IMR-90 (cell line): ENCODE measurements around the gene S100A1. TPM values are rescaled to one million over a fixed set of nuclear protein-coding genes. Genes with fewer than 3 reads are reported as not detected.

Experiments
- ATAC-seq: fragments of 200-7000 bp; cut with Tn5 transposase; 2 replicates; pipeline ENCODE4 v1.9.1; 2020; ENCODE audit warnings: low read depth, mild to moderate bottlenecking, moderate library complexity
- BruUV-seq: library from RNA; stranded (reverse); fragments of 400-500 nt; replicated peaks from 2 replicates; lab custom pipeline; 2021; lab: Mats Ljungman, UMichigan
- CTCF ChIA-PET: fragments of 300-600 bp; formaldehyde crosslinking; extraction: SDS; loops from one replicate; lab custom pipeline; 2021; ENCODE audit warnings: antibody characterized with exemption; lab: Yijun Ruan, JAX
- POLR2A ChIA-PET: fragments of 300-600 bp; sonication (Branson Sonifier 250); formaldehyde crosslinking; loops from one replicate; lab custom pipeline; 2022; ENCODE audit warnings: antibody characterized with exemption; ENCODE audit not compliant: unreplicated experiment; lab: Charles Lee
- DNase-seq: peaks from one replicate; pipeline ENCODE4 v3.0.0; 2013
- H2AFZ ChIP-seq: replicated peaks from 2 replicates; pipeline ENCODE3; 2013; ENCODE audit warnings: low read length, mild to moderate bottlenecking; ENCODE audit not compliant: poor library complexity
- H2AK5ac ChIP-seq: 2 replicates; pipeline ENCODE4 v1.6.1; 2013; ENCODE audit warnings: low read depth, low read length, inconsistent platforms
- H2AK9ac ChIP-seq: replicated peaks from 2 replicates; pipeline ENCODE3; 2013; ENCODE audit warnings: mild to moderate bottlenecking, low read depth, low read length, moderate library complexity; ENCODE audit not compliant: poor library complexity
- H2BK120ac ChIP-seq: 2 replicates; pipeline ENCODE4 v1.6.1; 2013; ENCODE audit warnings: low read depth, low read length, inconsistent platforms
- H2BK15ac ChIP-seq: 3 replicates; pipeline ENCODE4 v1.6.1; 2013; ENCODE audit warnings: low read depth, low read length, inconsistent platforms
- H2BK20ac ChIP-seq: 2 replicates; pipeline ENCODE4 v1.6.1; 2013; ENCODE audit warnings: low read depth, mild to moderate bottlenecking, inconsistent platforms, low read length, moderate library complexity
- H2BK5ac ChIP-seq: 2 replicates; pipeline ENCODE4 v1.6.1; 2013; ENCODE audit warnings: mild to moderate bottlenecking, low read depth, low read length, inconsistent platforms; ENCODE audit not compliant: poor library complexity, severe bottlenecking
- H3K14ac ChIP-seq: replicated peaks from 2 replicates; pipeline ENCODE4 v1.6.1; 2013; ENCODE audit warnings: low read depth, low read length, inconsistent platforms
- H3K18ac ChIP-seq: 2 replicates; pipeline ENCODE4 v1.6.1; 2013; ENCODE audit warnings: low read depth, low read length, control low read depth
- H3K23ac ChIP-seq: 2 replicates; pipeline ENCODE4 v1.6.1; 2013; ENCODE audit warnings: low read depth, low read length, inconsistent platforms
- H3K27ac ChIP-seq: 2 replicates; pipeline ENCODE4 v1.5.1; 2013; ENCODE audit warnings: mild to moderate bottlenecking, control low read depth, low read length; ENCODE audit not compliant: insufficient read depth
- H3K27me3 ChIP-seq: 2 replicates; pipeline ENCODE4 v1.6.1; 2013; ENCODE audit warnings: low read length; ENCODE audit not compliant: control insufficient read depth, insufficient read depth
- H3K36me3 ChIP-seq: 2 replicates; pipeline ENCODE4 v1.6.1; 2013; ENCODE audit warnings: low read length, mixed read lengths; ENCODE audit not compliant: control insufficient read depth, insufficient read depth
- H3K4ac ChIP-seq: 2 replicates; pipeline ENCODE4 v1.6.1; 2013; ENCODE audit warnings: low read depth, low read length, inconsistent platforms
- H3K4me1 ChIP-seq: 2 replicates; pipeline ENCODE4 v1.6.1; 2013; ENCODE audit warnings: low read length, mixed read lengths; ENCODE audit not compliant: control insufficient read depth, insufficient read depth
- H3K4me2 ChIP-seq: 2 replicates; pipeline ENCODE4 v1.6.1; 2013; ENCODE audit warnings: low read depth, mild to moderate bottlenecking, control low read depth, low read length, moderate library complexity
- H3K4me3 ChIP-seq: 2 replicates; pipeline ENCODE4 v1.5.1; 2013; ENCODE audit warnings: low read depth, mild to moderate bottlenecking, control low read depth, low read length, moderate library complexity; ENCODE audit not compliant: insufficient read depth
- H3K56ac ChIP-seq: 2 replicates; pipeline ENCODE4 v1.6.1; 2013; ENCODE audit warnings: low read length, inconsistent platforms; ENCODE audit not compliant: insufficient read depth; ENCODE audit errors: extremely low read depth
- H3K79me1 ChIP-seq, 2 experiments: 2 replicates each; pipeline ENCODE4 v1.6.1; 2013; ENCODE audit warnings: low read length in 2 of 2, inconsistent platforms in 1 of 2, low read depth in 1 of 2
- H3K9ac ChIP-seq: 2 replicates; pipeline ENCODE4 v1.6.1; 2013; ENCODE audit warnings: low read depth, low read length, control low read depth
- H3K9me1 ChIP-seq: 2 replicates; pipeline ENCODE4 v1.6.1; 2013; ENCODE audit warnings: low read length, inconsistent platforms; ENCODE audit not compliant: insufficient read depth
- H3K9me3 ChIP-seq: 2 replicates; pipeline ENCODE4 v1.6.1; 2013; ENCODE audit warnings: low read length; ENCODE audit not compliant: control insufficient read depth, insufficient read depth
- H4K20me1 ChIP-seq: 2 replicates; pipeline ENCODE4 v1.6.1; 2013; ENCODE audit warnings: low read length, inconsistent platforms; ENCODE audit not compliant: insufficient read depth
- H4K5ac ChIP-seq: 2 replicates; pipeline ENCODE4 v1.6.1; 2013; ENCODE audit warnings: mild to moderate bottlenecking, low read depth, low read length, control low read depth
- H4K8ac ChIP-seq, 2 experiments: 2 replicates each; pipeline ENCODE4 v1.6.1; 2013; ENCODE audit warnings: low read depth in 2 of 2, low read length in 2 of 2, control low read depth in 1 of 2, inconsistent platforms in 1 of 2
- H4K91ac ChIP-seq: 2 replicates; pipeline ENCODE4 v1.6.1; 2013; ENCODE audit warnings: low read depth, low read length, inconsistent platforms; ENCODE audit not compliant: insufficient read depth
- CEBPB ChIP-seq: IDR thresholded peaks from 2 replicates; pipeline ENCODE4 v1.6.1; 2012; ENCODE audit warnings: low read depth, low read length, improper control_type of control experiment
- MXI1 ChIP-seq: IDR thresholded peaks from 2 replicates; pipeline ENCODE4 v1.6.1; 2012; ENCODE audit warnings: low read depth, mild to moderate bottlenecking, low read length, moderate library complexity, borderline replicate concordance
- NFE2L2 ChIP-seq: fragments of 150-350 bp; IDR thresholded peaks from 2 replicates; pipeline ENCODE4 v1.6.1; 2016; ENCODE audit warnings: low read depth, mild to moderate bottlenecking, low read length
- RCOR1 ChIP-seq: IDR thresholded peaks from 2 replicates; pipeline ENCODE4 v1.6.1; 2012; ENCODE audit warnings: mild to moderate bottlenecking, low read length, improper control_type of control experiment; ENCODE audit not compliant: insufficient replicate concordance
- RFX5 ChIP-seq: IDR thresholded peaks from 2 replicates; pipeline ENCODE4 v1.8.0; 2012; ENCODE audit warnings: low read depth, mild to moderate bottlenecking, low read length, moderate library complexity
- WGBS, 2 experiments: methylation state at CpG; one replicate each; pipeline versions ENCODE4 v1.1.5 to v1.1.7; 2013; ENCODE audit warnings: missing lambda C conversion rate in 2 of 2; ENCODE audit not compliant: insufficient read length in 1 of 2; ENCODE audit errors: extremely low coverage in 2 of 2; 5-methylcytosine and 5-hydroxymethylcytosine counted together
- dilution Hi-C: fragments of 300-500 bp; cut with HindIII; formaldehyde crosslinking; loops from one replicate; pipeline ENCODE4 v1.14.3; 2018; ENCODE audit warnings: low sequenced_read_pairs; ENCODE audit not compliant: unreplicated experiment
- in situ Hi-C: fragments of 300-500 bp; cut with MboI; formaldehyde crosslinking; loops from 3 replicates; pipeline ENCODE4 v1.14.3; 2019; ENCODE audit warnings: low sequenced_read_pairs, inconsistent platforms, mixed read lengths
- intact Hi-C: fragments of 100-400 bp; cut with micrococcal nuclease; formaldehyde crosslinking; loops from 2 replicates; pipeline ENCODE4 v1.10.0; 2022
- polyA plus RNA-seq, 3 experiments: library from polyadenylated mRNA; depleted of rRNA; stranded (reverse); fragments of >200 nt; gene quantifications; 2 replicates each; pipeline ENCODE4 v1.2.3, GENCODE V29; 2012; ENCODE audit warnings: low replicate concordance in 1 of 3
- total RNA-seq: library from RNA; depleted of rRNA; stranded (reverse); fragments of >200 nt; gene quantifications from 2 replicates; pipeline ENCODE4 v1.2.3, GENCODE V29; 2012
- TF ChIP-seq, protein P1 (sequence below): fragments of 150-350 bp; IDR thresholded peaks from 2 replicates; pipeline ENCODE4 v1.6.1; 2016; ENCODE audit warnings: low read depth, mild to moderate bottlenecking, low read length, moderate library complexity, borderline replicate concordance
- TF ChIP-seq, protein P2 (sequence below): fragments of 150-350 bp; IDR thresholded peaks from 2 replicates; pipeline ENCODE4 v1.6.1; 2017; ENCODE audit warnings: mild to moderate bottlenecking, antibody characterized with exemption, low read length, low read depth

The S100A1 gene
- total and polyA plus RNA-seq, 2 of the 4 experiments (the other 2 are of a cell fraction) = 0.18 to 0.29 TPM

DNA sequence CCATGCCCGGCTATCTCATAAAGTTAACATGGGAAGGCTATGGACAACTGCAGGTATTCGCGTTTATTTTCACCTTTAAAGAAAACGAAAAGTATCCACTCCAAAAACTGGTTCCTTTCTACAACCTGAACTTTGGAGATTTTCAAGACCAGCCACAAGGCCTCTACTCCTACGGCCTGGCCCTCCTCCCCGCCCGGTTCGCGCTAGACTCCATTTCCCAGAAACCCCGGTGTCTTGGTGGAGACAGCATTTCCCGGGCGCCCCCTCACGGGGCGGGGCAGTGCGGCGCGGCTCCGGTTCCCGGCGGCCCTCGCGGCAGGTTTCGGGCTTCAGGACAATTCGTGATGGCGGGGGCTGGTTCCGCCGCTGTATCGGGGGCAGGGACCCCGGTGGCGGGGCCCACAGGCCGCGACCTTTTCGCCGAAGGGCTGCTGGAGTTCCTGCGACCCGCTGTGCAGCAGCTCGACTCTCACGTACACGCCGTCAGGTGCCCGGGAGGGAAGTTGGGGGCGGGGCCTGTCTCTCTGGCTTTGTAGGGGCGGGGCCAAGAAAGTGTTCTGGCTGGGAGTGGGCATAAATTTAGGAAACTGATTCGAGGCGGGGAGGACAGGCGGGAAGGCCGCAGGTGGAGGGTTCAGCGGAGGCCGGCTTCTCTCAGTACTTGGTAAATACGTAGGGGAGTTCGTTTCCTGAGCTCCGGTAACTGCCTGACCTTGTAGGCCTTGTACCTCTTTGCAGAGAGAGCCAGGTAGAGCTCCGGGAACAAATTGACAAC, 30.4 kb downstream of the S100A1 start, which contains the start of gene SNAPIN (continued):
- no peak for TF ChIP-seq RFX5
- TF ChIP-seq CEBPB = no peak
- no peak for TF ChIP-seq RCOR1

DNA sequence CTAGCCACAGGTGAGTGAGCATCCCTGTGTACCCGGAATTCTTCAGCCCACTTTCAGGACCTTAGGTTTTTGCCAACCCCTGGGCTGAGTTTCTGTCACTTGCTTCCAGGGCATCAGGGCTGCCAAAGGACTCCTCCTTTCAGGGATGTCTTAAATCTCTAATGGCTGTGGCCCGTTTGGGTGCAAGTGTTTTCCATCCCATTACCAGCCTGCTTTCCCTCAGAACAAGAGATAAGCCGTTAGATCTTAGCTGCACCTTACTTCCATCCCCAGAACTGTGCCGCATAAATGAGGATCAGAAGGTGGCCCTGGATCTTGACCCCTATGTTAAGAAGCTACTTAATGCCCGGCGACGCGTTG, 30.9 kb downstream of the S100A1 start:
- Histone ChIP-seq H4K8ac (peak overlapping the region; percentile 7 to 79; a peak in 2 of 4 replicates), H2BK5ac (no peak overlapping the region), H3K56ac (peak overlapping the region; percentile 48; the same call in 1 of the 2 replicates), H3K27me3 (no peaks in the 10 kb centered on the region), H3K79me1 (peaks cover 14 to 24% of the 10 kb centered on the region in 2 experiments; a peak in 3 of 4 replicates), H2BK120ac (no peak overlapping the region), H2AK5ac (peak overlapping the region; percentile 73; the same call in 1 of the 2 replicates), H4K5ac (peak overlapping the region; percentile 4; the same call in 1 of the 2 replicates), H3K9me3 (no peaks in the 10 kb centered on the region), H3K23ac (peak overlapping the region; percentile 41), H4K91ac (0 out of 2 replicates have a peak overlapping the region, but pooled peaks have one; percentile 8), H4K20me1 (no peaks in the 10 kb centered on the region), H2BK15ac (no peak overlapping the region), H3K27ac (peak overlapping the region; percentile 92), H3K14ac (peak overlapping the region; percentile 77), H2AFZ (peak overlapping the region; percentile 96), H2BK20ac (no peak overlapping the region), H3K4me2 (peak overlapping the region; percentile 83), H3K4me3 (peak overlapping the region; percentile 94), H3K4ac (peak overlapping the region; percentile 74), H3K9me1 (no peaks in the 10 kb centered on the region; the same call in 1 of the 2 replicates), H3K36me3 (peaks cover 29% of the 10 kb centered on the region), H3K9ac (peak overlapping the region; percentile 85), H2AK9ac (peak overlapping the region; percentile 50), H3K4me1 (peaks cover 3% of the 10 kb centered on the region), H3K18ac (no peak overlapping the region)
- in situ Hi-C loops = no loop called here
- dilution Hi-C loops = no loop called here
- no peak for TF ChIP-seq NFE2L2
- TF ChIP-seq, protein P1, sequence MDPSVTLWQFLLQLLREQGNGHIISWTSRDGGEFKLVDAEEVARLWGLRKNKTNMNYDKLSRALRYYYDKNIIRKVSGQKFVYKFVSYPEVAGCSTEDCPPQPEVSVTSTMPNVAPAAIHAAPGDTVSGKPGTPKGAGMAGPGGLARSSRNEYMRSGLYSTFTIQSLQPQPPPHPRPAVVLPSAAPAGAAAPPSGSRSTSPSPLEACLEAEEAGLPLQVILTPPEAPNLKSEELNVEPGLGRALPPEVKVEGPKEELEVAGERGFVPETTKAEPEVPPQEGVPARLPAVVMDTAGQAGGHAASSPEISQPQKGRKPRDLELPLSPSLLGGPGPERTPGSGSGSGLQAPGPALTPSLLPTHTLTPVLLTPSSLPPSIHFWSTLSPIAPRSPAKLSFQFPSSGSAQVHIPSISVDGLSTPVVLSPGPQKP = no peak
- no peak for TF ChIP-seq MXI1
- no peak for TF ChIP-seq CEBPB
- TF ChIP-seq, protein P2, sequence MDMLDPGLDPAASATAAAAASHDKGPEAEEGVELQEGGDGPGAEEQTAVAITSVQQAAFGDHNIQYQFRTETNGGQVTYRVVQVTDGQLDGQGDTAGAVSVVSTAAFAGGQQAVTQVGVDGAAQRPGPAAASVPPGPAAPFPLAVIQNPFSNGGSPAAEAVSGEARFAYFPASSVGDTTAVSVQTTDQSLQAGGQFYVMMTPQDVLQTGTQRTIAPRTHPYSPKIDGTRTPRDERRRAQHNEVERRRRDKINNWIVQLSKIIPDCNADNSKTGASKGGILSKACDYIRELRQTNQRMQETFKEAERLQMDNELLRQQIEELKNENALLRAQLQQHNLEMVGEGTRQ = no peak
- peak; percentile 1; the same call in 1 of the 2 replicates for ATAC-seq
- POLR2A ChIA-PET = no interaction called here
- CTCF ChIA-PET = interaction anchor here (0.7 to 1.5 kb wide), 3 partner anchors 25 to 127 kb away, joined by 3 to 4 read pairs (median 3); partner anchors contain the start of gene CHTOP
- BruUV-seq = no TSS peak
- intact Hi-C loops = loop anchor here (2.0 kb wide), 1 partner anchor 86 kb away; no protein-coding TSS in a partner anchor
- WGBS, 2 experiments = 22% methylated on average over 3 of the region's 8 CpGs; no CpG with 5 or more reads in 1 of the 2 experiments
- DNase-seq = no peak
